Hepatocyte (in vitro differentiated cells): Measurements from ENCODE around the gene TOP1. TPM values are rescaled to one million over a fixed set of nuclear protein-coding genes. Genes with fewer than 3 reads are reported as not detected.

Source experiments
- DNase-seq: peaks from one replicate; pipeline ENCODE4 v3.0.0-alpha.2; 2016; ENCODE audit warnings: low spot score
- H2AFZ ChIP-seq: fragments of 200-600 bp; sonication (generic); 2 replicates; pipeline ENCODE4 v1.6.0; 2016; ENCODE audit warnings: antibody characterized with exemption, mild to moderate bottlenecking
- H3K27ac ChIP-seq: fragments of 200-600 bp; sonication (generic); 2 replicates; pipeline ENCODE4 v1.5.1; 2016; ENCODE audit warnings: mild to moderate bottlenecking
- H3K27me3 ChIP-seq: fragments of 200-600 bp; sonication (generic); 2 replicates; pipeline ENCODE4 v1.6.1; 2016
- H3K36me3 ChIP-seq: fragments of 200-600 bp; sonication (generic); replicated peaks from 2 replicates; pipeline ENCODE4 v1.5.1; 2016; ENCODE audit warnings: low read depth; ENCODE audit not compliant: insufficient read depth
- H3K4me1 ChIP-seq: fragments of 200-600 bp; sonication (generic); 2 replicates; pipeline ENCODE4 v1.5.1; 2016; ENCODE audit warnings: mild to moderate bottlenecking, moderate library complexity; ENCODE audit not compliant: insufficient read depth
- H3K4me2 ChIP-seq: fragments of 200-600 bp; sonication (generic); 2 replicates; pipeline ENCODE4 v1.6.0; 2016
- H3K4me3 ChIP-seq: fragments of 200-600 bp; sonication (generic); 2 replicates; pipeline ENCODE4 v1.5.1; 2016; ENCODE audit warnings: mild to moderate bottlenecking
- H3K79me2 ChIP-seq: fragments of 200-600 bp; sonication (generic); 2 replicates; pipeline ENCODE4 v1.6.0; 2017; ENCODE audit warnings: mild to moderate bottlenecking
- H3K9me2 ChIP-seq: fragments of 200-600 bp; sonication (generic); replicated peaks from 2 replicates; pipeline ENCODE4 v1.6.0; 2017; ENCODE audit warnings: mild to moderate bottlenecking; ENCODE audit not compliant: insufficient read depth
- H3K9me3 ChIP-seq: fragments of 200-600 bp; sonication (generic); 2 replicates; pipeline ENCODE4 v1.5.1; 2016; ENCODE audit warnings: low read depth, mild to moderate bottlenecking
- H4K20me1 ChIP-seq: fragments of 200-600 bp; sonication (generic); 2 replicates; pipeline ENCODE4 v1.6.0; 2016; ENCODE audit warnings: mild to moderate bottlenecking; ENCODE audit not compliant: insufficient read depth, poor library complexity, severe bottlenecking
- EZH2 ChIP-seq: fragments of 200-600 bp; sonication (generic); IDR thresholded peaks from 2 replicates; pipeline ENCODE4 v1.6.1; 2016; ENCODE audit warnings: antibody characterized with exemption, mild to moderate bottlenecking, borderline replicate concordance
- EZH2phosphoT487 ChIP-seq: fragments of 200-600 bp; sonication (generic); IDR thresholded peaks from one replicate; pipeline ENCODE4 v1.6.1; 2018; ENCODE audit warnings: antibody characterized with exemption, mild to moderate bottlenecking, low read depth, moderate library complexity; ENCODE audit not compliant: unreplicated experiment, severe bottlenecking
- WGBS: methylation state at CpG from one replicate; pipeline ENCODE4 v1.1.6; 2016; ENCODE audit warnings: low lambda C conversion rate; ENCODE audit errors: missing lambda C conversion rate; 5-methylcytosine and 5-hydroxymethylcytosine counted together
- polyA plus RNA-seq: library from polyadenylated mRNA; unstranded; fragments of >200 nt; fragmentation: Nextera tagmentation; extraction: Ambion mirVana; gene quantifications from 2 replicates; pipeline ENCODE4 v1.2.1, GENCODE V29; 2016
- total RNA-seq: library from RNA; depleted of rRNA; stranded (reverse); fragments of >200 nt; gene quantifications from 2 replicates; pipeline ENCODE4 v1.2.3, GENCODE V29; 2014
- TF ChIP-seq, protein P1 (sequence below): fragments of 200-600 bp; sonication (generic); IDR thresholded peaks from 2 replicates; pipeline ENCODE4 v1.5.1; 2016; ENCODE audit warnings: antibody characterized with exemption, mild to moderate bottlenecking; ENCODE audit not compliant: poor library complexity

TOP1 gene
- total and polyA plus RNA-seq, 2 experiments from 2014 or later = 28.3 to 38.2 TPM

DNA sequence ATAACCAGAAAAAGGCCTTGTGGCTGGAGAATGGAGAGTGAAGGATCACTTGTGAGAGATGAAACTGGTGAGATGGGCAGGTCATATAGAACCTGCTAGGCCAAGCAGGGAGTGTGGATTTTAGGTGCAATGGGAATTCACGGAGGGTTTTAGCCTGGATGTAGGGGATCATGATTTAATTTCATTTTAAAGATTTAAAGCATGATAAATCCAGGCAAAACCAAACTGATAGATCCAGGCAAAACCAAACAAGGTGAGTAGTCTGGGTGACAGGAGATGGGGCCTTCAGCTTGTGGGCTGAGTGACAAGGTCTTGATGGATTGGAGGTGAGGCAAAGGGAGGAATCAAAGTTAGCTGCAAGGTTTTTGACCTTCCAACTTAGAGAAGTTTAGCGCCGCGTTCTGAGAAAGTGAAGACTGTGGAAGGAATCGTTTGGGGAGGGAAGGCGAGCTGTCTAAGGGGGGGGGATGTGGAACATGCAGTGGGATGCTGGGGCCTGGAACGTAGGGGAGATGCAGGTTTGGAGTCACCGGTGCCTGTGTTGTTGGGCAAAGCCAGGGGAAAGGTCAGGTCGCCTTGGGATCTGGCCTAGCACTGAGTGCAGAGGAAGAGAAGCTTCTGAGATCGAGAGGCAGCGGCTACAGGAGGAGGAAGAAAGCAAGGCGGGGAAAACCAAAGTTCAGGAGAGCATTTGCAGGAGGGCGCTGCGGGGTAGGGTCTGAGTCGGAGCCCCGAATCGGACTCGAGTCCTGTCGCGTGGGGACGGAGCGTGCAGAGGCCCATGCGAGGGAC is 107.5 kb downstream of the TOP1 start:
- H3K27me3 ChIP-seq = no peaks in the 10 kb centered on the region
- no peaks in the 10 kb centered on the region for H3K9me2 ChIP-seq
- peaks cover 24% of the 10 kb centered on the region for H4K20me1 ChIP-seq
- H3K36me3 ChIP-seq = no peaks in the 10 kb centered on the region
- peak overlapping the region; percentile 100 for H3K27ac ChIP-seq
- peak overlapping the region; percentile 88 for H3K4me2 ChIP-seq
- no peaks in the 10 kb centered on the region for H3K9me3 ChIP-seq
- H3K4me1 ChIP-seq = peaks cover 23% of the 10 kb centered on the region
- TF ChIP-seq EZH2phosphoT487 (no peak), EZH2 (no peak)
- TF ChIP-seq, protein P1, sequence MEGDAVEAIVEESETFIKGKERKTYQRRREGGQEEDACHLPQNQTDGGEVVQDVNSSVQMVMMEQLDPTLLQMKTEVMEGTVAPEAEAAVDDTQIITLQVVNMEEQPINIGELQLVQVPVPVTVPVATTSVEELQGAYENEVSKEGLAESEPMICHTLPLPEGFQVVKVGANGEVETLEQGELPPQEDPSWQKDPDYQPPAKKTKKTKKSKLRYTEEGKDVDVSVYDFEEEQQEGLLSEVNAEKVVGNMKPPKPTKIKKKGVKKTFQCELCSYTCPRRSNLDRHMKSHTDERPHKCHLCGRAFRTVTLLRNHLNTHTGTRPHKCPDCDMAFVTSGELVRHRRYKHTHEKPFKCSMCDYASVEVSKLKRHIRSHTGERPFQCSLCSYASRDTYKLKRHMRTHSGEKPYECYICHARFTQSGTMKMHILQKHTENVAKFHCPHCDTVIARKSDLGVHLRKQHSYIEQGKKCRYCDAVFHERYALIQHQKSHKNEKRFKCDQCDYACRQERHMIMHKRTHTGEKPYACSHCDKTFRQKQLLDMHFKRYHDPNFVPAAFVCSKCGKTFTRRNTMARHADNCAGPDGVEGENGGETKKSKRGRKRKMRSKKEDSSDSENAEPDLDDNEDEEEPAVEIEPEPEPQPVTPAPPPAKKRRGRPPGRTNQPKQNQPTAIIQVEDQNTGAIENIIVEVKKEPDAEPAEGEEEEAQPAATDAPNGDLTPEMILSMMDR = no peak
- peak overlapping the region; percentile 2 for H3K4me3 ChIP-seq
- WGBS = 34% methylated on average over 21 of the region's 23 CpGs
- no peak for DNase-seq
- H3K79me2 ChIP-seq = peaks cover 37% of the 10 kb centered on the region
- H2AFZ ChIP-seq = peak overlapping the region; percentile 88

DNA sequence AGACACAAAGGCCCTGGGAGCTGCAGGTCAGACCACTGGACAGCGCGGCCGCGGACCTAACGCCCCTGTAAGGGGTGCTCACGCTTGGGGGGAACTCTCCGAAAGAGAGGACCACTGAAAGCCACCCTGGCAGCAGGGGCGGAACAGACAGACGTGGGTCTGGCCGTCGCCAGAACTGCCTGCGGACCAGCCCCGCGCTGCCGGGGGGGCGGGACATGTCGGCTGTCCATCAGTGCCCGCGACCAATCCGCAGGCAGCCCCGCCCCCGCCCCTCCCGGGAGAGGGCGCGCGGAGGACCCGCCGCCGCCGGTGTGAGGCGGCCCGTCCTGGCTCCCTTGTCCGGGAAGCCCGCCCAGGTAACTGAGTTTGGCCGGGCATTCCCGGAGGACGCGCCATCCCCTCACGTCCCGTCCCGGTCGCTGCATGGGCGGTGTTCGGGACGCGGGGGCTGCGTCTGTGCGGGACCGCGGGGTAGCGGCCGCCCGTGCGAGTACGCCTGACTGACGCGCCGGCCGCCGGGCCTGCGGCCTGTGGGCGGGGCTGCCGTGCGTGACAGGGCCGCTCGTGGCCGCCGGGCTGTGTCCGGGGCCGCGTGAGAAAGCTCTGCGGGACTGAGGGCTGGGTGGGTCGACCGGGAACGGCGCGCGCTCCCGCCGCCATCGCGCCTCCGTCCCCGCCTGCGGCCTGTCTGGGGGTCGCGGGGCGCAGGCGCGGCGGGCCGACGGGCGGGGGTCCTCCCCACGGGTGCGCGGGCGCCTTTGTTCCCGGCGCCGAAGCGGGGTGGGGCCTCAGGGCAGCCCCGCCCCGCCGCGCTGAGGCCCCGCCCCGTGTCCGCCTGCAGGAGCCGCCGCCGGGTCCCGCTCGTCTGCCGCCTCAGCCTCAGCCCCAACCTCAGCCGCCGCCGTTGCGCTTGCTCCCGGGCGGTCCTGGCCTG is 108.3 kb downstream of the TOP1 start, which contains the start of gene PLCG1:
Gene PLCG1 (plus strand): TSS at position 864 of the 934 bp plus-strand sequence. CDS start 99 bp downstream, outside the sequence.
- TF ChIP-seq, protein P1 = no peak
- TF ChIP-seq EZH2 = no peak
- no peak for TF ChIP-seq EZH2phosphoT487
- H4K20me1 ChIP-seq = peaks cover 33% of the 10 kb centered on the region
- H2AFZ ChIP-seq = peak within 1 kb of the TSS; percentile 90
- H3K4me3 ChIP-seq = peak within 1 kb of the TSS; percentile 94
- no peaks in the 10 kb centered on the region for H3K9me2 ChIP-seq
- H3K9me3 ChIP-seq = no peaks in the 10 kb centered on the region
- no peaks in the 10 kb centered on the region for H3K36me3 ChIP-seq
- no peaks in the 10 kb centered on the region for H3K27me3 ChIP-seq
- H3K27ac ChIP-seq = peak within 1 kb of the TSS; percentile 100
- peak within 1 kb of the TSS; percentile 88 for H3K4me2 ChIP-seq
- peaks cover 32% of the 10 kb centered on the region for H3K4me1 ChIP-seq
- peaks cover 46% of the 10 kb centered on the region for H3K79me2 ChIP-seq
- peak; percentile 95 for DNase-seq
- WGBS = under 1% methylated on average over 61 of the region's 121 CpGs

DNA sequence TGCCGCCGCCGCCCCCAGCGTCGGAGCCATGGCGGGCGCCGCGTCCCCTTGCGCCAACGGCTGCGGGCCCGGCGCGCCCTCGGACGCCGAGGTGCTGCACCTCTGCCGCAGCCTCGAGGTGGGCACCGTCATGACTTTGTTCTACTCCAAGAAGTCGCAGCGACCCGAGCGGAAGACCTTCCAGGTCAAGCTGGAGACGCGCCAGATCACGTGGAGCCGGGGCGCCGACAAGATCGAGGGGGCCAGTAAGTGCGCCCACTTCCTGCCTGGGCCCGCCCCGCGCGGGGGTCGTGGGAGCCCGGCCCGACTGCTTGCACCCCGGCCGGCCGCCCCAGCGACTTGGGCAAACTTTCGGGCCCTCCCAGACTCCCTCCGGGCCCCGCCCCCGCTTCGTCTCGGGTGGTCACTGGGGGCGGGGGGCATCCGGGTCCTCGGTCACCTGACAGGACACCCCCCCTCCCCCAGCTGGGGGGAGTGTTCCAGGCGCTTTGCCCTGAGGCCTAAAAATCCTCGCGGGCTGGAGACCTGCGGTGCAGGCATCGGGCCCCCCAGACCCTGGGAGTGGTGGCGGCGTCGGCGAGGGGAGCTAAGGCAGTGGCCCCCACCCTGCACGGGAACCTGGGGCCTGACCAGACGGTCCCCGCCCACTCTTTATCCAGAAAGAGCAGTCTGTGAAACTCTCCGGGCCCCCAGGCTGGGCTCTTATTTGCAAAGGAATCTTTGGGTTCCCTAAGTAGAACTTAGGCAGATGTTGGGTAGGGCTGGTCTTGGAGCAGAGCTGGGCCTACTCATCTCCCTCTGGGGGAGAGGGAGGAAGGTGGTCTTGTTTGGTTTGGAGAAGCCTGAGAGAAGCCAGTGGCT is 109.2 kb downstream of the TOP1 start:
- Histone ChIP-seq H3K79me2 (peaks cover 55% of the 10 kb centered on the region), H3K36me3 (no peaks in the 10 kb centered on the region), H3K27me3 (no peaks in the 10 kb centered on the region), H3K4me2 (peak overlapping the region; percentile 88), H3K9me3 (no peaks in the 10 kb centered on the region), H3K27ac (peak overlapping the region; percentile 100), H2AFZ (peak overlapping the region; percentile 81), H3K4me3 (peak overlapping the region; percentile 94), H4K20me1 (peaks cover 41% of the 10 kb centered on the region), H3K9me2 (no peaks in the 10 kb centered on the region), H3K4me1 (peaks cover 35% of the 10 kb centered on the region)
- WGBS = 1% methylated on average over 49 of the region's 66 CpGs
- peak; percentile 88 for DNase-seq
- no peak for TF ChIP-seq EZH2
